Measurements from ENCODE around the gene YJEFN3.

The YJEFN3 gene

DNA sequence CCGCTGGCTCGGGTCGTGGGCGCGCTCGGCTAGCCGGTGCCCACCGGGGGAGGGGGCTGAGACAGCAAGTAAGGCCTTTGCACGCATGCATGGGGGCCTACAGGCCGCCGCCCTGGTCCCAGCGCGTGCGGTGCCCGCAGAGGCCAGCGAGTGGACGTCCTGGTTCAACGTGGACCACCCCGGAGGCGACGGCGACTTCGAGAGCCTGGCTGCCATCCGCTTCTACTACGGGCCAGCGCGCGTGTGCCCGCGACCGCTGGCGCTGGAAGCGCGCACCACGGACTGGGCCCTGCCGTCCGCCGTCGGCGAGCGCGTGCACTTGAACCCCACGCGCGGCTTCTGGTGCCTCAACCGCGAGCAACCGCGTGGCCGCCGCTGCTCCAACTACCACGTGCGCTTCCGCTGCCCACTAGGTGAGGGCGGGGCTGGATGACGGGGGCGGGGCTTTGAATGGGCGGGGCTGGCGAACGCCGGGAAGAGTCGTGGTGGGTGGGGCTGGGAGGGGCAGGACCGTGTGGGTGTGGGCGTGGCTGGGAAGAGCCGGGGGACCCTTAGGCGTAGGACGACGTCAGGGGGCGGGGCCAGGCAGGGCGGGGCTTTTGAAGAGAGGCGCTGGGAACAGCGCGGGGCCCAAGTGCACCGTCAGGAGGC is 11.5 kb downstream of the YJEFN3 start:
- DNase-seq: peak; percentile 73

DNA sequence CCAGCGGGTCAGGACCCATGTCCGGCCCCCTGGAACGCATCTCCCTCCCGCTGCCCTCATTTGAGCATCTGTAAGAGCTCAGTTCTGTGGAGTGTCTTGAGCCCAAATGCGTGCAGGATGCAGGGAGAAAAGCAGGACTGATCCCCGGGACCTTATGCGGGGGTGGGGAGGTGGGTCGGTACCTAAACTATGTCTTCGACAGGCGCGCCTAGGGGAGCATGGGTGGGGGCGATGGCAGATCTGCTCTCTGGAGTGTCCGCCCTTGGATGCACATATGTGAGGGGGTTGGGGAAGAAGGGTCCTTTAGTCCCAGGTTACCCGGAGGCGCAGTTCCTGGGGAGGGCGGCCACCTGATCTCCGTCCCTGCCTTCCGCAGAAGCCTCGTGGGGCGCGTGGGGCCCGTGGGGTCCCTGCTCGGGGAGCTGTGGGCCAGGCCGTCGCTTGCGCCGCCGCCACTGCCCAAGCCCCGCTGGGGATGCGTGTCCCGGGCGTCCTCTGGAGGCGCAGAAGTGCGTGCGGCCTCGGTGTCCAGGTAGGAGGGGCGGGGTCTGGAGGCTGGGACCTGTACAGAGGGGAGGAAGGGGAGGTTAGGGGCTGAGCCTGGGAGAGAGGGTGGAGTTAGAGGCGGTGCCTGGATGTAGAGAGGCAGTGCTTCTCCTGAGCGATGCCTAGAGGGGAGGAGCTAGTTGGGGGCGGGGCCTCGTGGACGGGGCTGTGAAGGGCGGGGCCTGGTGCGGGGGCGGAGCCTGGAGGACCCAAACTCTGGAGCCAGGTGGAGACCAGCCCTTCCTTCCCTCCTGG is 12.2 kb downstream of the YJEFN3 start:
- peak; percentile 82 for DNase-seq

DNA sequence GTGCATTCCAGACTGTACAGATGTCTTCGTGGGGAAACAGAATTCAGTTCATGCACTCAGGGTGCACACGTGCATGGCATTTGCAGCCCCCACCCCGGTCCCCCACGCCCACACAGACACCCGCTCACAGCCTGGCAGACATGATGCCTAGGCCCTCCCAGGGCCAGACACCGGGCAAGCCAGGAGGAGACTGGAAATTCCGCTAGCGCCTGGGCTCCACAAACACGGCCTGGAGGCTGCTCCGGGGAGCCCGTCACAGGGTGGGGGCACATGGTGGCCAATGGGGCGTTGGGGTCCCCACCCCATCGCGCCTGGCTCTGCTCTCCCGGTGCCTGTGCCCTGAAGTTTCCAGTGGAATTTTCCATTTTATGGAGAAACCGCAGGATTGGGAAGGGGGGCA is 12.9 kb downstream of the YJEFN3 start:
- no peak for DNase-seq

DNA sequence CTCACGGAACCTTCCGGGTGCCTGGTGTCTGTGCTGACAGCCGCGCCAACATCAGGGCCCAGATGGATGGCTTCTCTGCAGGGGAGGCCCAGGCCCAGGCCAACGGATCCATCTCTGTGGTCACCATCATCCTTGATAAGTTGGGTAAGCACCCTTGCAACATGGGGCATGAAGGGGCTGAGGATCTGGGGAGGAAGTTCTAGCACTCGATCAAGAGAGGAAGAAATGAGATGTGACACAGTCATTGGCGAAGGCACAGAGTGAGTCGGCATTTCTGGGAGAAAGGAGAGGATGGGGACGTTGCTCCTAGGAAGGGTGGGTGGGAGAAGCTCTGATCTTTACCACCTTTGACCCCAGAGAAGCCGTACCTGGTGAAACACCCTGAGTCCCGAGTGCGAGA is 13.8 kb downstream of the YJEFN3 start:
- no peak for DNase-seq

DNA sequence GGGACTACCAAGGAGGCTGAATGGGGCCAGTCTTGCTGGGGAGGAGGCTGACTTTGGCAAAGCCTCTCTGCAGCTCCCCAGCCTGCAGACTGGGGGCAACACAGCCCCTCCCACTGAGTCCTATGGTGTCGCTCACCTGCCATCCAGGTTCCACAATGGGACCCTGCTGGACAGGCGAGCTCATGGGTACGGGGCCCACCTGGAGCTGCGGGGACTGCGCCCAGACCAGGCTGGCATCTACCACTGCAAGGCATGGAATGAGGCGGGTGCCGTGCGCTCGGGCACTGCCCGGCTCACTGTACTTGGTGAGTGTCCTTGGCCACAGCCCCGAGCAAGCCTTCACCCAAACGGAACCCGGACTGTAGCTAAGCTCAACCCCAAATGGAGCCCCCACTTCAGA is 14.4 kb downstream of the YJEFN3 start:
- DNase-seq: no peak

DNA sequence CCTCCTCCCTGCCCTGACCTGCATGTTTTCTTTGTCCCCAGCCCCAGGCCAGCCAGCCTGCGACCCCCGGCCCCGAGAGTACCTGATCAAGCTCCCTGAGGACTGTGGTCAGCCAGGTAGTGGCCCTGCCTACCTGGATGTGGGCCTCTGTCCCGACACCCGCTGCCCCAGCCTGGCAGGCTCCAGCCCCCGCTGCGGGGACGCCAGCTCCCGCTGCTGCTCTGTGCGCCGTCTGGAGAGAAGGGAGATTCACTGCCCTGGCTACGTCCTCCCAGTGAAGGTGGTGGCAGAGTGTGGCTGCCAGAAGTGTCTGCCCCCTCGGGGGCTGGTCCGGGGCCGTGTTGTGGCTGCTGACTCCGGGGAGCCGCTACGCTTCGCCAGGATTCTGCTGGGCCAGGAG is 14.9 kb downstream of the YJEFN3 start:
- DNase-seq: no peak

DNA sequence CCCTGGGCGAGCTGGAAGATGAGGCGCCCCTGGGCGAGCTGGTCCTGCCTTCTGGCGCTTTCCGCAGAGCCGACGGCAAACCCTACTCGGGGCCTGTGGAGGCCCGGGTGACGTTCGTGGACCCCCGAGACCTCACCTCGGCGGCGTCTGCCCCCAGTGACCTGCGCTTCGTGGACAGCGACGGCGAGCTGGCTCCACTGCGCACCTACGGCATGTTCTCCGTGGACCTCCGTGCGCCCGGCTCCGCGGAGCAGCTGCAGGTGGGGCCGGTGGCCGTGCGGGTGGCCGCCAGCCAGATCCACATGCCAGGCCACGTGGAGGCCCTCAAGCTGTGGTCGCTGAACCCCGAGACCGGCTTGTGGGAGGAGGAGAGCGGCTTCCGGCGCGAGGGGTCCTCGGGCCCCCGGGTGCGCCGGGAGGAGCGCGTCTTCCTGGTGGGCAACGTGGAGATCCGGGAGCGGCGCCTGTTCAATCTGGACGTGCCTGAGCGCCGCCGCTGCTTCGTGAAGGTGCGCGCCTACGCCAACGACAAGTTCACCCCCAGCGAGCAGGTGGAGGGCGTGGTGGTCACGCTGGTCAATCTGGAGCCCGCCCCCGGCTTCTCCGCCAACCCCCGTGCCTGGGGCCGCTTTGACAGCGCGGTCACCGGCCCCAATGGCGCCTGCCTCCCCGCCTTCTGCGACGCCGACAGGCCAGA is 15.7 kb downstream of the YJEFN3 start:
- no peak for DNase-seq

DNA sequence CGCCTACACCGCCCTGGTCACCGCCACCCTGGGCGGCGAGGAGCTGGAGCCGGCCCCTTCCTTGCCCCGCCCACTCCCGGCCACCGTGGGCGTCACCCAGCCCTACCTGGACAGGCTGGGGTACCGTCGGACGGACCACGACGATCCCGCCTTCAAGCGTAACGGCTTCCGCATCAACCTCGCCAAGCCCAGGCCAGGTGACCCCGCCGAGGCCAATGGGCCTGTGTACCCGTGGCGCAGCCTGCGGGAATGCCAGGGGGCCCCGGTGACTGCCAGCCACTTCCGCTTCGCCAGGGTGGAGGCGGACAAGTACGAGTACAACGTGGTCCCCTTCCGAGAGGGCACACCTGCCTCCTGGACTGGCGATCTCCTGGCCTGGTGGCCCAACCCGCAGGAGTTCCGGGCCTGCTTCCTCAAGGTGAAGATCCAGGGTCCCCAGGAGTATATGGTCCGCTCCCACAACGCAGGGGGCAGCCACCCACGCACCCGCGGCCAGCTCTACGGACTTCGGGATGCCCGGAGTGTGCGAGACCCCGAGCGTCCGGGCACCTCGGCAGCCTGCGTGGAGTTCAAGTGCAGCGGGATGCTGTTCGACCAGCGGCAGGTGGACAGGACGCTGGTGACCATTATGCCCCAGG is 16.4 kb downstream of the YJEFN3 start:
- no peak for DNase-seq

DNA sequence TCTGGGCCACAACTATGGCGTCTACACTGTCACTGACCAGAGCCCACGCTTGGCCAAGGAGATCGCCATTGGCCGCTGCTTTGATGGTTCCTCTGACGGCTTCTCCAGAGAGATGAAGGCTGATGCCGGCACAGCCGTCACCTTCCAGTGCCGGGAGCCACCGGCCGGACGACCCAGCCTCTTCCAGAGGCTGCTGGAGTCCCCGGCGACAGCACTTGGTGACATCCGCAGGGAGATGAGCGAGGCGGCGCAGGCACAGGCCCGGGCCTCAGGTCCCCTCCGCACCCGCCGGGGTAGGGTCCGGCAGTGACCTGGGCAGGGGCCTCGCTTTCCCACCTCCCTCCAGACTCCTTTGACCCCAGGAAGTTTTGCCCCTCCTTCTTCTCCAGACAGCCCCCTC is 17.0 kb downstream of the YJEFN3 start:
- no peak for DNase-seq

DNA sequence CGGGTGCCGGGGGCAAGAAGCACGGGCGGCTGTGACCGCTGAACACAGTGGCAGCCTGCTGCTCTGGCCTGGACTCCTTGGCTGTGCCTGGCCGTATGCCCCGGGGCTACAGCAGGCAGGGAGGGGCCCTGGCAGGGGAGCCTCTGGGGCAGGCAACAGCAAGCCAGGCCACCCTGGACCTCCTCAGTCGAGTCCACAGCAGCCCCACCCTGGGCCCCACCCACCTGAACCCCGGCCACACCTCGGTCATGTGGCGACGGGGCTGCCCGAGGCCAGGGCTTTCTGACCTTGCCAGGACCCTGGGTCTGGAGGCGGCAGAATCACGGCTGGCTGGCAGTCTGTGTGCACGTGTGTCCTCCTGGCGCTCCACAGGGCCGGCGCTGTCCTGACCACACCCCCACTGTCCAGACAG is 18.0 kb downstream of the YJEFN3 start:
- no peak for DNase-seq

DNA sequence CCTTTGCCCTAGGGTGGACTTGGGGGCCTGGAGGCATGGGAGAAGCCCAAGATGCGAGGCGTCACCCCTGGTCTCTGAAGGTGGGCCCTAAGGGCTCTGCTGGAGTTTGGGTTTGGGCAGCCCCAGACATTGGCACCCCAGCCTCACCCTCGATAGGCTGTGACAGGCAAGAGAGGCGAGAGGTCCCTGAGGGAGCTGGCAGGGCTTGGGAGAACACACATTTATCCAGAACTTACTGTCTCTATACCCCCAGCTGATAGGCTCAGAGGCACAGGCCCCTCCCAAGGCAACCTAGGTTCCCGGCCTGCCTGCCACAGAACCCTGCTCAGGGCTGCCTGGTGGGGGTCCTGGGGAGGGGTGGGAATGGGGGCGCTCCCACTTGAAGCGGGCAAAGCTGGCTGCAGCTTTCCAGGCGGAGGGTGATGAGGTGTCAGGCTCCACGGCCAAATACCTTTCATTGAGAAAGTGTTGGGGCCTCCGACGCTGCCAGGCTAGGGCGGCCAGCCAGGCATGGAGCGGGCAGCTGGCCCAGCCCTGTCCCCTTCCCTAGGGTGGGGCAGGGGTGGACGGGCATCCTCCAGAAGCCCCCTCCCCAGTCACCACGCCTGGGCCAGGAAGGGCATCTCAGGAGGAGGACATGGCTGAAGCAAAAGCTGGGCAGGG is 19.1 kb downstream of the YJEFN3 start:
- no peak for DNase-seq

DNA sequence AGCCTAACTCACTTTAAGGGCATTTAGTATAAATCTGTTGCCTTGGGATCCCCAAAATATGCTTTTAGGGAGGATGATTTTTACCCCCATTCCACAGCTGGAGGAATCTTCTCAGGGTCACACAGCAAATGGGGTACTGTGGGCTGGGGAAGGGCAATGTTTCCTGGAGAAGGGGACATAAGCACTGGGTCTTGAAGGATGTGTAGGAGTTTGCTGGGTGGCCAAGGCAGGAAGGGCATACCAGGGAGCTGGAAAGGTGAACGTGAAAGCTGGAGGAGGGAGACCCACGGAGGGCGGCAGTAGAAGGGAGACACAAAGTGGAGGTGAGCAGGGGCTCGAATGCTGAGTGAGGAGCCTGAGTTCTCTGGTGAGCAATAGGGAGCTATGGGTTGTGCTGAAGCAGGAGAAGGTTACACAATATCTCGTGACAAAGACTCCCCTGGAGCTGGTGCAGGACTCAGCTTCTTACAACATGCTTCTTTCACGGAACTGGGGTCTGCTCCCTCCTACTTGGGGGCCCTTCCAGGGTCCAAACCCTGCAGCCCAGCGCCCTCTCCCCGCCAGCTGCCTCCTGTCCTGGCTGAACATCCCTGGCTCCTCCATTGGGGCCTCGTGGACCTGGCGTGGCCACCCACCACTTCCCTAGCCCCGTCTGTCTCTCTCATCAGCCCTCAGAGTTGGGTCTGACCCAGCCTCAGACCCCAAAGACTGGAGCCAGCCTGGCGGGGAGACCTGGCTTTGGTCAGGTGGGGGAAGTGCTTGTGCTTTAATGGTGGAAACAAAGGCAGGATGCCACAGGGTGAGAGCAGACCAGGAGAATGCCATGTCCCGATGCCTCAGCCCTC is 20.4 kb downstream of the YJEFN3 start:
- DNase-seq: no peak

DNA sequence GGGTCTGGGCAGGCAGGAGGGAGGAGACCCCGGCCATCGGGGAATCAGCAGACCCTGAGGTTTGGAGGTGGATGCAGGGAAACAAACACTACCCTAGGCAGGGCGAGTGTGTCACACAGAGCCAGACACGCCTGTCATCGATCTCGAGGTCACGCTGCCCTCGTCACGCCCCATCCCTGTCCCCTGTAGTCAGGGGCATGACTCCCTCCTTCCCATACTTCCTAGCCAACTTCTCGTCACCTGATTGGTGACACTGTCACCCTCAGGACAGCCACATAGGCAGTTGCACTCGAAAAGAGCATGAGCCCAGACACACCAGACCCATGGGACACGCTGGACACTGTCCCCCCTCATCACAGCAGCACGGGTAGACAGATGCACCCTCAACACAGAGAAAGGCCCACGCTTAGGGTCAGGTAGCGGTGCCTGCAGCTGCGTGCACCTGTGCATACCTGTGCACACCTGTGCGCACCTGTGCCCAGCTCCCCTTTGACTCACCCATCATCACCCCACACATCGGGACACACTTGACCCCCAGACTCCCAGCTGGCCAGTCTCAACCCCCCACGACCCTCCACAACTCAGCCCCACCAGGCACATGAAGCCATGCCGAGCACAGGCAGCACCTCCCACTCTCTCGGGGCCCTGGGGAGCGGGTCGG is 21.2 kb downstream of the YJEFN3 start:
- no peak for DNase-seq

DNA sequence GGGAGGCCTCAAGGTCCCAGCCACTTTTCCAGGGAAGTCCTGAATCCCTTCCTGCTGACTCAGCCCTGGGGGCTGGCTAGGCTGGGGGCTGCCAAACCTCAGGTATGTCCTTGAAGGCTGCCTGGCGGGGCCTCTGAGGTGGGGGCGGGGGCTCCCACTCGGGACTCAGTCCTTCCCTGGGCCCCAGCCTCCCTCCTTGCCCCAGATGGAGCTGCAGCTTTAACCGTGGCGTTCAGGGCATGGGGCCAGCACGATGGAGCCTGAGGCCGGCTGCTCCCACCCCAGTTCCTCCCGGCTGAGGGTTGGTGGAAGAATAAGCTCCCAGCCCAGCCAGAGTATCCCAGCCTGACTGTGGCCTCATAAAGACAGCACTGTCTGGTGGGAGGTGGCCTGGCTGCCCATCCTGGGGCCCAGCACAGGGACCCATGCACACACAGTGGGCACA is 21.8 kb downstream of the YJEFN3 start:
- DNase-seq: no peak

DNA sequence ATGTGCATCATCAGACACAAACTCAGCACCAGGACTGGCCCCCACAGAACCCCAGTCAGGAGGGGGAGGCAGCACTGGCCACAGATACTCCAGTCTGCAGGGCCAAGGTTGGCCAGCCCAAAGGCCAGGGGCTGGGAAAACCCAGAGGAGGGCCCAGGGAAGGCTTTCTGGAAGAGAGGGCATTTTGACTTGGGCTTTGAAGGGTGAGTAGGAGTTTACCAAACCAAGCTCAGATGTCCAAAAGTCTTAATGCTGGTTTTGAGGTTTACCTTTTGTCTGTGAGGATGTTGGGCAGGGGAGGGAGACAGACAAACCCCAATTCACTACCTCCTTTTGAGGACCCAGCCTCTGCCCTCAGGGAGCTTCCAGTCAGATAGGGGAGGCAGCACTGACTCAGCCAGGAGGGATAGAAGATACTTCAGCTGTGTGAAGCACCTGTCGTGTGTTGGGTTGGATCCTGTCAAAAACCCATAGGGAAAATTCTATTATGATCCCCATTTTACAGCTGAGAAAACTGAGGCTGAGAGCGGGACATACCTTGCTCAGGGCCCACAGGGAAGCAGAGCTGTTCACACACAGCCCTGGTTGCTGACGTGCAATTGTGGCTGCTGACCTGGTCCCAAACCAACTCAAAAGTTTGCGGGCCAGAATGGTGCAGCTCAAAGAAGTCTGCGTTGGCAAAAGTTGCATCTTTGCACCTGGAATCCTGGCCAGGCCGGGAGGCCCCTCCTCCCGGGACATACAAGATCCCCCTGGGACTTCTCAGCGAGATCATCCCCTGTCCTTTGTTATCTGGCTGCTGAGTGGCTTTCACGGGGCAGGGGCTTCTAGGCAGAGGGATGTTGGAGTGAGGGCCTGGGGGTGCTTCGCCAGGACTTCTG is 22.5 kb downstream of the YJEFN3 start:
- DNase-seq: no peak

DNA sequence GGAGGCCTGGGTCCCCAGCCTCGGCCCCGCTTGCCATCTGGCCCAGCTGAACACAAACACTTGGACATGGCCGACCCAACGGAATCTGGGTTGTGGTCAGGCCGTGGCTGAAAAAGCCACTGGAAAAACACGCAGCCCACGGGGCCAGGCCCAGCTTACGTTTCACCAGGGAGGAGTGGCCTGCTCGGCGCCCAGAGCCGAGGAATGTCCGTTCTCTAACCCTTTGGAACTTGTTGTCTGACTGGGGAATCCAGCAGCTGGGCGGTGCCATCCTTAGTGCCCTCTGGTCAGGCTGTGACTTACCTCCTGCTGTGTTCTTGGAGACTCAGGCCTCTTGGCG is 23.1 kb downstream of the YJEFN3 start:
- DNase-seq: no peak

DNA sequence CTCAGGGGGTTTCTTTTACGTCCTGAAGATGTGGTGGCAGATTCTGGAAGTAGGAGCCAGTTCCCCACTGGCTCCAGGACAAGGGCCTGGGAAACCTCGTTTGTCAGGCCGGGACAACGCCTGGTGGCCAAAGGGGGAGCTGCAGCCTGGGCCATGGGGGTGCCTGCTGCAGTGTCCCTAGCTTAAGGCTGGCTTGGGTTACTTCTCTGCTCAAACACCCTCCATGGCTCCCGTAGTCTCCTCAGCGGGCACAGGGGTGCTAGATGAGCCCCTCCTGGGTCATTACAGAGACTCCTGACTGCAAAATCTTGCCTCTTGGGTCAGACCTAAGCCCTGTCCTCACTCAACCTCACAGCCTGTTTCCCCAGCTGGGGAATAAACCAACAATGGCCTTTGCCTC is 24.1 kb downstream of the YJEFN3 start:
- DNase-seq: peak; percentile 39

DNA sequence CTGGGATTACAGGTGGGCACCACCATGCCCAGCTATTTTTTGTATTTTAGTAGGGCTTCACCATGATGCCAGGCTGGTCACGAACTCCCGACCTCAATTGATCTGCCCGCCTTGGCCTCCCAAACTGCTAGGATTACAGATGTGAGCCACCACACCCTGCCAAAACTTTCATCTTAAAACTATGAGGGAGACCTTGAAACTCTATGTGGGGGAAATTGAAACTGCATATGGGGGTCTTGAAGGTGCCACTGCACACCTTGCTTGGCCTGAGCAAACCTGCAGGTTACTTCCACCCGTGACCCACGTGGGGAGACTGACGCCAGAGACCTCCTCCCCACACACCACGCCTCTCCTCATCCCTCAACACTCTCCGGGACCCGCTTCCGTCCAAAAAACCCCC is 25.0 kb downstream of the YJEFN3 start:
- DNase-seq: no peak

DNA sequence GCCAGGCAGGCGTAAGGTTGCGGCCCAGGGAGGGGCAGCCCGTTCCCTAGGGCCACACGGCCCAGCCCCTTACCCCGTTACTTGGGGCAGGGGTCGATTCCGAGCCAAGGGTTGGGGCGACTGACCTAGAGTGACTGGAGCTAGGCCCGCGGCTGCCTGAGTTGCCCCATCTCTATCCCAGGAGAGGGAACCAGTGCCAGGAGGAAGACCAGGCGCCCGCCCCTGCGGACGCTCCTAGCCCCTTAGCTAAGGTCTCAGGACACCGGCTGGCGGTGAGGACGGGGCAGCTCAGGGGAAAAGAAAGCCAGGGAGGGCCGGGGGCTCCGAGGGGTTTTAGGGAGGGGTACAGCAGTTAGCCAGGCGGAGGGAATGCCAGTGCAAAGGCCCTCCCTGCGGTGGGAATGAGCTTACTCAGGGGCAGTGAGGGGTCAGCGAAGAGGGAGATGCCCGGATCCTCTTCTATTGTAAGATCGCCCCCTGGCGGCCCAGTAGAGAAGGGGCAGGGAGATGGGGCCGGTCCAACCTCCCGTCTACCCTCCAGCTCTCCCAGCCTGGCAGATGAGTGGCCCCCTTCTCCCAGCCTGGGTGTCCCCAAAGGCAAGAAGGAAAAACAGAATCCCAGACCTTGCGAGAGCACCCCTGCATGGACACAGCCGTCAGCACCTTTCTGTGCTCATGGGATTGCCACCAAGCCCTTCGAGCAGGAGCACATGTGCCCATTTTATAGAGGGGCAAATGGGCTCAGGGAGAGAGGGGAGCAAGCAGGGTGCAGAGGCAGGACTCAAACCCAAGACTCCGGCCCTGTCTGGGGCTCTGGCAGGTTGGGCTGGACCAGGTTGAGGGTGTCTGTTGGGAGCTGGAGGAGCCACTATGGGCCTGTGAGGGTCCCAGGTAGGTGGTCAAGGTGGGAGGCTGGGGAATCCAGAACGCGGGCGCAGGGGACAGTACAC is 25.6 kb downstream of the YJEFN3 start:
- peak; percentile 65 for DNase-seq

Measured in stimulated activated CD4-positive, alpha-beta T cell treated with anti-CD3 and anti-CD28 coated beads, Interleukin-4, amount 100 ng/mL, for 1 hour (primary cell).